ENCODE results near the gene FGF9.

Gene FGF9

GRCh38 chr13:21670883-21671619, at the start of gene FGF9:
Gene FGF9 (plus strand): TSS chr13:21671073. CDS start chr13:21671913, 840 bp downstream.
- DNase-seq = peak; percentile 80

GRCh38 chr13:21625366-21625765, 45.5 kb upstream of the FGF9 start:
- peak; percentile 55 for DNase-seq

- DNase-seq = no peak
Observed at GRCh38 chr13:21632196-21632595, 38.7 kb upstream of the FGF9 start.

DNA sequence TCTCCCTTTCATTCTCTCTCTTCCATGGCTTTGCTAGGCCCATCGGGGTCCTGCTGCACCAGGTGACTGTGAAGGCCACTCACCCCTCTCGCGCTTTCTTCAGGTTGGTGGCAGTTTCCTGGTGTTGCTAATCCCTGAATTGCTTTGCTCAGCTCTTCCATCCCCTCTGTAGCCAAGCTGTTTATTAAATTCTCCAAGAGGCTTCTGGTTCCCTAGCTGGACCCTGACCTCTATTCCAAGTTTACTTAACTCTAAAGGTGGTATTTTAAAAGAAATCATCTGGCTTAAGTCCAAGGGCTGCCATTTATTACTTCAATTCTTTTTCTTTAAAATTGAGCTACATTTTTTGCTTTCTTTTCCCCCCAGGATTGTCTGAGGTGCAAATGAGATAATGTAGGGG, 34.2 kb upstream of the FGF9 start:
- DNase-seq = no peak

- DNase-seq = peak; percentile 46
Observed at GRCh38 chr13:21637296-21637695, 33.6 kb upstream of the FGF9 start.

- peak; percentile 18 for DNase-seq
Observed at GRCh38 chr13:21638319-21639282, 32.3 kb upstream of the FGF9 start.

GRCh38 chr13:21639561-21639960, 31.3 kb upstream of the FGF9 start:
- DNase-seq = no peak

GRCh38 chr13:21641629-21642028, 29.2 kb upstream of the FGF9 start:
- no peak for DNase-seq

DNA sequence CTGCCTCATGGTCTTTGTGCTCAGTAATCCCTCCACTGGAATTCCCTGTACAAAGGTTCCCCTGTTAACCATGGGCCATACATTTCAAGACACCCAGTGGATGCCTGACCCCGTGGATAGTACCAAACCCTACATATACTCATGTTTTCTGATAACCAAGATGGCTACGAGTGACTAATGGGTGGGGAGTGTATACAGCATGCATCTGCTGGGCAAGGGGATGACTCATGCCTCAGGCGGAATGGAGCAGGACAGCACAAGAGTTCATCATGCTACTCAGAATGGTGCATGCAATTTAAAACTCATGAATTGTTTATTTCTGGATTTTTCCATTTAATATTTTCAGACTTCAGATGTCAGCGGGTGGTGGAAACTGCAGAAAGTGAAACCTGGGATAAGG, 13.3 kb upstream of the FGF9 start:
- peak; percentile 81 for DNase-seq

DNA sequence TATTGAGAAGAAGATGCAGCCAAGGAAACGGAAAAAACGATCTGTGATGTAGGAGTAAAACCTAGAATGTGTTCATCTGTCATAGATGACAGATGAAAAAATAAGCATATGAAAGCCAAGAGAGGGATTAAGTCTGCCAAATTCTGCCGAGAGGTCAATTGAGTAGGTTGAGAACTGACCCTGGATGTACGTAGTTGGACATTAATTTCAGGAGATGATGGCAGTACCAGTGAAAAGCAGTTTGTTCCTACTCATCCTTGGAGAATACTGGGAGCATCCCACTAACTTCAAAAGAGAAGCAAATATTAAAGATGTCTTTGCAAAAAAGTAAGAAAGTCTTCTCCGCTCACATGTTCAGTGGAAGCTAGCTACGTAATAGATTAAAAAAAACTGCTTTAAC, 11.8 kb upstream of the FGF9 start:
- no peak for DNase-seq

DNA sequence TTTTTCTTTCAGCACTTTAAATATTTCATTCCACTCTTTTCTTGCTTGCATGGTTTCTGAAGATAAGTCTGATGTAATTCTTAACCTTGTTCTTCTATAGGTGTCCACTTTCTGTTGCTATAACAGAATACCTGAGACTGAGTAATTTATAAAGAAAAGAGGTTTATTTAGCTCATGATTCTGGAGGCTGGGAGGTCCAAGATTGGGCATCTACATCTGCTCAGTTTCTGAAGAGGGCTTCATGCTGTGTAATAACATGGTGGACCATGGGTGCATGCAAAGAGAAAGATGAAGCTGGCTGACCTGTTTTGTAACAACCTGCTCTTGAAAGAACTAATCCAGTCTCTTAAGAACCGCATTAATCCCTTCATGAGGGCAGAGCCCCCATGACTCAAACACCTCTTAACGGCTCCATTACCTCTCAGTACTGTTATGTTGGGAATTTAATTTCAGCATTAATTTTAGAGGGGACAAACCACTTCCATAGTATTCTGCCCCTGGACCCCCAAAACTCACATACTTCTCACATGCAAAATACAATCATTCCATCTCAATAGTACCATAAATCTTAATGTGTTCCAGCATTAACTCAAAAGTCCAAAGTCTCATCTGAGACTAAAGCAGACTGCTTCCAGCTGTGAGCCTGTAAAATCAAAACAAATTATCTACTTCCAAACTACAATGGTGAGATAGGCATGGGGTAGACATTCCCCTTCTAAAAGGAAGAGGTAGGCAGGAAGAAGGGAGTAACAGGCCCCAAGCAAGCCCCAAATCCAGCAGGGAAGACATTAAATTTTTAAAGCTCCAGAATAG, 9.6 kb upstream of the FGF9 start:
- no peak for DNase-seq

GRCh38 chr13:21663197-21663596, 7.7 kb upstream of the FGF9 start:
- DNase-seq = no peak

DNA sequence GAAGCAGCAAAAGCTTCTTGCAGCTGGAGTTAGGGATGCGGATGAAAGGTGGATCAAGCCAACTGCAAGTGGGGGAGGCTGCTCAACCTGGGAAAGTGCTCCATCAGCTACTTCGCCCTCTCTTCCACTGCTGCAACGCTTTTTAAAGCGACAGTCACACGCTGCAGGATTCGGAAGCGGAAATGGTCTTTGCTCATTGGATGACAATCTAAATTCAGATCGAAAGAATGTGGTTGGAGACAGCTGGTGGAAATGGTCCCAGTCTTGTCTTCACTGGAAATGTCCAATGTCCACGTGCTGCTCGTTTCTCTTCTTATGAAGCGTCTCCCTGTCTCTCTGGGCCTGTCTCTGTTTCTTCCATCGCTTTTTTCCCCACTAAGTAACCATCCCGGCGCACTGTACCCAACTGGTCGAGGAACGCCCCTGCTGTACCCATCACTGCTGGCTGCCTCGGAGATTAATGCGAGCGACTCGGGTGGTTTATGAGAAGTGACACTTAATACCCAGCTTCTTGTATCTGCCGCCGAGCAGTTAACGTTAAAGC, 2.1 kb upstream of the FGF9 start:
- DNase-seq = no peak

- peak; percentile 49 for DNase-seq
Observed at GRCh38 chr13:21670006-21670882, 629 bp upstream of the FGF9 start.

DNA sequence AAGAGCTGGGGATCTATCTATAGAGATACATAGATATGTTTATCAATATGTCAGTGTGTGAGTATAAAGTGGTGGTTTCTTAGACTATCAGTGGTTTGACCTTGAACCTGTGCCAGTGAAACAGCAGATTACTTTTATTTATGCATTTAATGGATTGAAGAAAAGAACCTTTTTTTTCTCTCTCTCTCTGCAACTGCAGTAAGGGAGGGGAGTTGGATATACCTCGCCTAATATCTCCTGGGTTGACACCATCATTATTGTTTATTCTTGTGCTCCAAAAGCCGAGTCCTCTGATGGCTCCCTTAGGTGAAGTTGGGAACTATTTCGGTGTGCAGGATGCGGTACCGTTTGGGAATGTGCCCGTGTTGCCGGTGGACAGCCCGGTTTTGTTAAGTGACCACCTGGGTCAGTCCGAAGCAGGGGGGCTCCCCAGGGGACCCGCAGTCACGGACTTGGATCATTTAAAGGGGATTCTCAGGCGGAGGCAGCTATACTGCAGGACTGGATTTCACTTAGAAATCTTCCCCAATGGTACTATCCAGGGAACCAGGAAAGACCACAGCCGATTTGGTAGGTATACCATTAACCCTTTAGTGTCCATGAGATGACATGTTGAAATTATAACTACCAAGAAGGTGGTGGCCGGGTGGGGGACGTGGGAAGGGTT, 880 bp downstream of the FGF9 start:
- DNase-seq = no peak

DNA sequence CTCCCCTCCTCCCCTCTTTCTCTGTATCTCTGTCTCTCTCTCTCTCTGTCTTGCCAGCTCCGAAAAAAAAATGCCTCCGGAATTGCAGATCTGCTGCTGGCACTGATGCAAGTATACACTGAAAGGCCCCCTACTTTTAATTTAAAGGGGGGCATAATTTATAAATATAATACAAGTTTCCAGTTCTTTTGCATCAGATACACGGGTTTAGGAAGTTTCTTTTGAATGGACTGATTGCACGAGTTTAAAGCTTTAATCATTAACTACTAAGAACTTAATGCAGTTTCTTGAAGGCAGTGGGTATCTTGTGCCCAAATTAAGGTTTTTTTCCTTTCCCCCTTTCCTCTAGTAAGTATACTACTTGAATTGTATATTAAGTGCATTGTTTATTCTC, 1.4 kb downstream of the FGF9 start:
- DNase-seq = no peak

- no peak for DNase-seq
Observed at GRCh38 chr13:21672796-21673538, 2.1 kb downstream of the FGF9 start.

DNA sequence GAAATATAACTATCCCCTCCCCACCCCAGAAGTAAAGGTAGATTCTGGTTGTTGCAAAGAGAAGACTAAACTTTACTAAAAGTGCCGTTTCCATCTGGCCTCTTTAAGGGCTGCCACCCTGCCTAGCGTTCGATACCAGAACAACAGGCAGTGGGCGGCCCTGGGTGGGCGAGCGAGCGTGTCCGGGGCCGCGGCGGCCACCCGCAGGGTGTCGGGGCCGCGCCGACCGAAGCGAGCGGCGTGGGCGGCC, 2.6 kb downstream of the FGF9 start:
- DNase-seq = no peak

- DNase-seq = peak; percentile 32
Observed at GRCh38 chr13:21673789-21674489, 3.1 kb downstream of the FGF9 start.

GRCh38 chr13:21674490-21675009, 3.7 kb downstream of the FGF9 start:
- no peak for DNase-seq

Measured in HCEC 1CT (cell line).